IPS-11a (cell line): ENCODE measurements around the gene ADGRG6.

Experiments
- H3K4me3 ChIP-seq: one replicate; pipeline ENCODE4 v1.5.1; 2013; ENCODE audit warnings: low read depth, low read length, control low read depth

The ADGRG6 gene

GRCh38 chr6:142476452-142476851 is 174.6 kb downstream of the ADGRG6 start:
- no peak overlapping the region for H3K4me3 ChIP-seq

- no peak overlapping the region for H3K4me3 ChIP-seq
Observed at GRCh38 chr6:142478117-142478516, 176.3 kb downstream of the ADGRG6 start.

GRCh38 chr6:142481466-142481865 is 179.7 kb downstream of the ADGRG6 start:
- no peak overlapping the region for H3K4me3 ChIP-seq

- no peak overlapping the region for H3K4me3 ChIP-seq
Observed at GRCh38 chr6:142482249-142482648, 180.4 kb downstream of the ADGRG6 start.

- H3K4me3 ChIP-seq: no peak overlapping the region
Observed at GRCh38 chr6:142482974-142483373, 181.2 kb downstream of the ADGRG6 start.

- no peak overlapping the region for H3K4me3 ChIP-seq
Observed at GRCh38 chr6:142485256-142485655, 183.4 kb downstream of the ADGRG6 start.

GRCh38 chr6:142489722-142490610 is 188.2 kb downstream of the ADGRG6 start:
- no peak overlapping the region for H3K4me3 ChIP-seq
